ENCODE data around the gene LCN15. TPM values are rescaled to one million over a fixed set of nuclear protein-coding genes. Genes with fewer than 3 reads are reported as not detected.

Gene LCN15
- total RNA-seq, 1 experiment from 2014 or later = not detected

GRCh38 chr9:136743639-136744211, 20.6 kb downstream of the LCN15 start:
- intact Hi-C loops (cut with micrococcal nuclease; ENCODE audit: unreplicated experiment) = no loop called here
- ChIA-PET POLR2A (ENCODE audit: unreplicated experiment) (no interaction called here), CTCF (interaction anchor here (0.6 kb wide), 1 partner anchor 778 kb away, joined by 5 read pairs; no protein-coding TSS in a partner anchor)
- Histone ChIP-seq H3K27ac (no peak overlapping the region), H3K4me1 (replicated peaks; ENCODE audit: insufficient read depth) (no peaks in the 10 kb centered on the region), H3K36me3 (ENCODE audit: low read depth) (no peaks in the 10 kb centered on the region), H4K20me1 (ENCODE audit: insufficient read depth) (no peaks in the 10 kb centered on the region), H3K4me2 (no peak overlapping the region), H3K9me2 (ENCODE audit: insufficient read depth) (no peaks in the 10 kb centered on the region), H3K9me3 (ENCODE audit: insufficient read depth, low read depth) (no peaks in the 10 kb centered on the region), H3K4me3 (no peak overlapping the region), H2AFZ (no peak overlapping the region), H3K27me3 (ENCODE audit: insufficient read depth, low read depth) (peaks cover 90% of the 10 kb centered on the region), H3K79me2 (ENCODE audit: low read depth) (no peaks in the 10 kb centered on the region), H3F3A (ENCODE audit: insufficient read depth, low read depth) (no peaks in the 10 kb centered on the region)
- no peak for DNase-seq
- no TSS peak for BruUV-seq (replicated peaks)
- TF ChIP-seq CTCF (conservative IDR thresholded peaks at IDR 0.05) (no peak), EZH2 (IDR thresholded peaks at IDR 0.05; ENCODE audit: low read depth) (no peak)

- Histone ChIP-seq H3K4me1 (replicated peaks; ENCODE audit: insufficient read depth) (no peaks in the 10 kb centered on the region), H3K27ac (no peak within 1 kb of the TSS), H3K79me2 (ENCODE audit: low read depth) (no peaks in the 10 kb centered on the region), H3F3A (ENCODE audit: insufficient read depth, low read depth) (no peaks in the 10 kb centered on the region), H3K9me3 (ENCODE audit: insufficient read depth, low read depth) (no peaks in the 10 kb centered on the region), H3K36me3 (ENCODE audit: low read depth) (no peaks in the 10 kb centered on the region), H3K4me2 (peak within 1 kb of the TSS; percentile 28; the same call in 1 of the 2 replicates), H3K27me3 (ENCODE audit: insufficient read depth, low read depth) (peaks cover 92% of the 10 kb centered on the region), H3K4me3 (no peak within 1 kb of the TSS), H3K9me2 (ENCODE audit: insufficient read depth) (no peaks in the 10 kb centered on the region), H2AFZ (no peak within 1 kb of the TSS), H4K20me1 (ENCODE audit: insufficient read depth) (no peaks in the 10 kb centered on the region)
- CTCF ChIA-PET = interaction anchor here (0.6 to 0.7 kb wide), 2 partner anchors 14 to 777 kb away, joined by 3 to 5 read pairs; no protein-coding TSS in a partner anchor
- no TSS peak for BruUV-seq (replicated peaks)
- peak in 1 of 2 experiments; percentile 63 for DNase-seq
- TF ChIP-seq CTCF (conservative IDR thresholded peaks at IDR 0.05) = peak; percentile 62
- no peak for TF ChIP-seq EZH2 (IDR thresholded peaks at IDR 0.05; ENCODE audit: low read depth)
- intact Hi-C loops (cut with micrococcal nuclease; ENCODE audit: unreplicated experiment) = no loop called here
- POLR2A ChIA-PET (ENCODE audit: unreplicated experiment) = interaction anchor here (0.6 kb wide), 1 partner anchor 115 kb away, joined by 3 read pairs; no protein-coding TSS in a partner anchor
These were observed 21.5 kb downstream of the LCN15 start, which contains the start of gene LCN10 for GRCh38 chr9:136742591-136743391. Gene LCN10 (minus strand): TSS chr9:136742940. CDS start chr9:136742903, 37 bp downstream.

- Histone ChIP-seq H3K9me2 (ENCODE audit: insufficient read depth) (no peaks in the 10 kb centered on the region), H3K27me3 (ENCODE audit: insufficient read depth, low read depth) (peaks cover 88% of the 10 kb centered on the region), H3K36me3 (ENCODE audit: low read depth) (no peaks in the 10 kb centered on the region), H3K79me2 (ENCODE audit: low read depth) (no peaks in the 10 kb centered on the region), H3K27ac (no peak overlapping the region), H3K4me1 (replicated peaks; ENCODE audit: insufficient read depth) (no peaks in the 10 kb centered on the region), H3K4me2 (peak overlapping the region; percentile 28; the same call in 1 of the 2 replicates), H3K4me3 (no peak overlapping the region), H4K20me1 (ENCODE audit: insufficient read depth) (no peaks in the 10 kb centered on the region), H3F3A (ENCODE audit: insufficient read depth, low read depth) (no peaks in the 10 kb centered on the region), H2AFZ (no peak overlapping the region), H3K9me3 (ENCODE audit: insufficient read depth, low read depth) (no peaks in the 10 kb centered on the region)
- BruUV-seq (replicated peaks) = no TSS peak
- intact Hi-C loops (cut with micrococcal nuclease; ENCODE audit: unreplicated experiment) = no loop called here
- DNase-seq = no peak
- CTCF ChIA-PET = interaction anchor here (0.7 kb wide), 1 partner anchor 13 kb away, joined by 3 read pairs; no protein-coding TSS in a partner anchor
- TF ChIP-seq CTCF (conservative IDR thresholded peaks at IDR 0.05) (no peak), EZH2 (IDR thresholded peaks at IDR 0.05; ENCODE audit: low read depth) (no peak; the same call in 1 of the 2 replicates)
- POLR2A ChIA-PET (ENCODE audit: unreplicated experiment) = no interaction called here
These were observed 22.3 kb downstream of the LCN15 start for GRCh38 chr9:136741883-136742571.
